ENCODE results near the gene BMP2.

- no peak for TF ChIP-seq CTCF (conservative IDR thresholded peaks at IDR 0.05)
- TF ChIP-seq EZH2 (IDR thresholded peaks at IDR 0.05; ENCODE audit: low read depth): no peak
These were observed 27.4 kb upstream of the BMP2 start for GRCh38 chr20:6740096-6740495.

Measured in PC-9 (cell line).